HCT116 (cell line): ENCODE results near the gene FAM209B. TPM values are rescaled to one million over a fixed set of nuclear protein-coding genes. Genes with fewer than 3 reads are reported as not detected.
"Not testable (repeated sequence)": the region's sequence is repeated elsewhere in the genome, so short reads cannot be mapped to it uniquely, and the experiment has no call there.

Experiments
- ATAC-seq: fragments of 200-7000 bp; cut with Tn5 transposase; 2 replicates; pipeline ENCODE4 v1.9.1; 2020; ENCODE audit warnings: mild to moderate bottlenecking, moderate library complexity
- BruUV-seq: library from RNA; stranded (reverse); fragments of 400-500 nt; replicated peaks from 2 replicates; lab custom pipeline; 2021; lab: Mats Ljungman, UMichigan
- CTCF ChIA-PET: fragments of 300-600 bp; sonication (Branson Sonifier 250); formaldehyde crosslinking; loops from one replicate; lab custom pipeline; 2021; ENCODE audit warnings: antibody characterized with exemption; lab: Charles Lee
- POLR2A ChIA-PET: fragments of 300-600, 350-600 bp; sonication (Branson Sonifier 250); formaldehyde crosslinking; loops from one replicate; lab custom pipeline; 2021; ENCODE audit warnings: antibody characterized with exemption; lab: Charles Lee
- RAD21 ChIA-PET, 2 experiments: fragments of 300-600 bp; sonication (Branson Sonifier 250); formaldehyde crosslinking; loops; one replicate each; lab custom pipeline; 2023; ENCODE audit warnings: low total read pairs in 2 of 2; ENCODE audit not compliant: uncharacterized antibody in 2 of 2, unreplicated experiment in 2 of 2, low non-redundant PET in 1 of 2; lab: Charles Lee
- DNase-seq: peaks from one replicate; pipeline ENCODE4 v3.0.0-alpha.2; 2010; ENCODE audit warnings: low read depth, low spot score
- H2AFZ ChIP-seq: fragments of 200-600 bp; shearing (Covaris generic), sonication (generic); 2 replicates; pipeline ENCODE4 v1.6.1; 2017; ENCODE audit warnings: low read depth, mixed run types, mixed read lengths, antibody characterized with exemption, low read length; ENCODE audit not compliant: poor library complexity, severe bottlenecking
- H3K27ac ChIP-seq: 2 replicates; pipeline ENCODE4 v1.5.1; 2012; ENCODE audit warnings: low read depth, low read length
- H3K27me3 ChIP-seq: fragments of 200-600 bp; sonication (generic); 2 replicates; pipeline ENCODE4 v1.6.1; 2016; ENCODE audit warnings: mixed run types, low read length, mixed read lengths; ENCODE audit not compliant: insufficient read depth
- H3K36me3 ChIP-seq, 2 experiments: fragments of 200-500 bp in 1 of 2; fragments of 200-600 bp in 1 of 2; sonication (Bioruptor generic) in 1 of 2; sonication (generic) in 1 of 2; 2 replicates each; pipeline versions ENCODE4 v1.5.1 to v1.6.1; 2014 to 2016; ENCODE audit warnings: low read length in 2 of 2, inconsistent platforms in 1 of 2, mixed read lengths in 1 of 2, mixed run types in 1 of 2; ENCODE audit not compliant: insufficient read depth in 2 of 2, control insufficient read depth in 1 of 2
- H3K4me1 ChIP-seq, 2 experiments: fragments of 200-600 bp in 1 of 2; sonication (generic) in 1 of 2; 2 replicates each; pipeline versions ENCODE4 v1.5.1 to v1.6.1; 2012 to 2017; ENCODE audit warnings: low read length in 2 of 2, inconsistent platforms in 1 of 2, mild to moderate bottlenecking in 1 of 2, mixed read lengths in 1 of 2, mixed run types in 1 of 2, moderate library complexity in 1 of 2; ENCODE audit not compliant: insufficient read depth in 2 of 2, control insufficient read depth in 1 of 2
- H3K4me2 ChIP-seq: fragments of 200-600 bp; sonication (generic); 2 replicates; pipeline ENCODE4 v1.6.1; 2017; ENCODE audit warnings: mixed run types, low read length, mixed read lengths
- H3K4me3 ChIP-seq, 2 experiments: fragments of 200-600 bp in 1 of 2; sonication (generic) in 1 of 2; replicated peaks in 1 of 2; 2 replicates each; pipeline ENCODE4 v1.5.1; 2011 to 2016; ENCODE audit warnings: low read length in 2 of 2, control low read depth in 1 of 2, low read depth in 1 of 2, mild to moderate bottlenecking in 1 of 2, mixed read lengths in 1 of 2, mixed run types in 1 of 2
- H3K79me2 ChIP-seq: fragments of 200-600 bp; sonication (generic); 2 replicates; pipeline ENCODE4 v1.6.1; 2017; ENCODE audit warnings: mild to moderate bottlenecking, mixed run types, low read length, moderate library complexity, mixed read lengths; ENCODE audit not compliant: insufficient read depth
- H3K9ac ChIP-seq: fragments of 200-600 bp; sonication (generic); 2 replicates; pipeline ENCODE4 v1.6.1; 2016; ENCODE audit warnings: low read length, mixed read lengths
- H3K9me2 ChIP-seq: fragments of 200-600 bp; sonication (generic), shearing (Covaris generic); 2 replicates; pipeline ENCODE4 v1.6.1; 2017; ENCODE audit warnings: mixed run types, mild to moderate bottlenecking, moderate library complexity; ENCODE audit not compliant: insufficient read depth
- H3K9me3 ChIP-seq, 2 experiments: fragments of 200-500 bp in 1 of 2; fragments of 200-600 bp in 1 of 2; sonication (Bioruptor generic) in 1 of 2; sonication (generic) in 1 of 2; 2 replicates each; pipeline ENCODE4 v1.6.1; 2014 to 2017; ENCODE audit warnings: low read length in 2 of 2, mixed read lengths in 2 of 2, inconsistent platforms in 1 of 2, low read depth in 1 of 2, mild to moderate bottlenecking in 1 of 2, mixed run types in 1 of 2, moderate library complexity in 1 of 2; ENCODE audit not compliant: control insufficient read depth in 1 of 2, insufficient read depth in 1 of 2
- H4K20me1 ChIP-seq: fragments of 200-600 bp; sonication (generic), shearing (Covaris generic); 2 replicates; pipeline ENCODE4 v1.6.1; 2017; ENCODE audit warnings: mixed run types, mild to moderate bottlenecking, moderate library complexity; ENCODE audit not compliant: insufficient read depth
- ATF3 ChIP-seq: IDR thresholded peaks from 2 replicates; pipeline ENCODE4 v1.6.1; 2012
- CBX3 ChIP-seq: IDR thresholded peaks from 2 replicates; pipeline ENCODE4 v1.6.1; 2012; ENCODE audit warnings: low read depth
- CEBPB ChIP-seq: IDR thresholded peaks from 2 replicates; pipeline ENCODE4 v1.6.1; 2012; ENCODE audit warnings: low read depth
- CTCF ChIP-seq, 3 experiments: fragments of 200-600 bp in 1 of 3; sonication (generic) in 1 of 3; IDR thresholded peaks in 2 of 3; conservative IDR thresholded peaks in 1 of 3; 2 replicates each; pipeline ENCODE4 v1.5.1; 2012 to 2017; ENCODE audit warnings: low read depth in 2 of 3, low read length in 2 of 3, antibody characterized with exemption in 1 of 3, borderline replicate concordance in 1 of 3, control low read depth in 1 of 3, mild to moderate bottlenecking in 1 of 3, mixed read lengths in 1 of 3, mixed run types in 1 of 3, moderate library complexity in 1 of 3; ENCODE audit not compliant: insufficient read depth in 1 of 3
- EGR1 ChIP-seq: IDR thresholded peaks from 2 replicates; pipeline ENCODE4 v1.6.1; 2012; ENCODE audit warnings: low read depth
- ELF1 ChIP-seq: IDR thresholded peaks from 2 replicates; pipeline ENCODE4 v1.6.1; 2012; ENCODE audit warnings: low read depth, borderline replicate concordance
- JUND ChIP-seq: IDR thresholded peaks from 2 replicates; pipeline ENCODE4 v1.6.1; 2012
- MAX ChIP-seq: IDR thresholded peaks from 2 replicates; pipeline ENCODE4 v1.6.1; 2012
- POLR2A ChIP-seq: IDR thresholded peaks from 2 replicates; pipeline ENCODE4 v1.7.0; 2011; ENCODE audit warnings: borderline replicate concordance; ENCODE audit not compliant: insufficient read depth, insufficient read length; ENCODE audit errors: extremely low read depth
- POLR2AphosphoS5 ChIP-seq: IDR thresholded peaks from 2 replicates; pipeline ENCODE4 v1.6.1; 2011; ENCODE audit warnings: mild to moderate bottlenecking, low read depth, low read length, moderate library complexity
- SIN3A ChIP-seq: IDR thresholded peaks from 2 replicates; pipeline ENCODE4 v1.6.1; 2012; ENCODE audit warnings: low read depth
- SP1 ChIP-seq: IDR thresholded peaks from 2 replicates; pipeline ENCODE4 v1.6.1; 2012; ENCODE audit warnings: low read depth
- SRF ChIP-seq: IDR thresholded peaks from 2 replicates; pipeline ENCODE4 v1.6.1; 2012; ENCODE audit warnings: low read depth
- TCF7L2 ChIP-seq: IDR thresholded peaks from 2 replicates; pipeline ENCODE4 v1.7.0; 2011; ENCODE audit warnings: borderline replicate concordance, inconsistent platforms; ENCODE audit not compliant: insufficient read depth, insufficient read length; ENCODE audit errors: extremely low read depth
- YY1 ChIP-seq: IDR thresholded peaks from 2 replicates; pipeline ENCODE4 v1.6.1; 2011; ENCODE audit warnings: low read length, low read depth, moderate library complexity, mild to moderate bottlenecking; ENCODE audit not compliant: insufficient replicate concordance; ENCODE audit errors: extremely low read depth
- ZBTB33 ChIP-seq: IDR thresholded peaks from 2 replicates; pipeline ENCODE4 v1.6.1; 2011; ENCODE audit warnings: mild to moderate bottlenecking, low read length, moderate library complexity; ENCODE audit not compliant: insufficient replicate concordance; ENCODE audit errors: extremely low read depth
- intact Hi-C: fragments of 100-400 bp; cut with micrococcal nuclease; formaldehyde crosslinking; loops from 2 replicates; pipeline ENCODE4 v1.10.0; 2022
- total RNA-seq: library from RNA; stranded (reverse); gene quantifications from one replicate; pipeline ENCODE4 v1.2.1, GENCODE V29; 2021; ENCODE audit not compliant: unreplicated experiment

The FAM209B gene
- total RNA-seq, 1 experiment from 2014 or later: not detected

- CTCF ChIA-PET: no interaction called here
- no peaks in the 10 kb centered on the region for H3K9me2 ChIP-seq
- H2AFZ ChIP-seq: no peak overlapping the region
- no TSS peak for BruUV-seq
- H3K9ac ChIP-seq: no peak overlapping the region
- no peak for TF ChIP-seq JUND
- no peak for TF ChIP-seq MAX
- TF ChIP-seq ELF1: no peak
- no peak for TF ChIP-seq SRF
- TF ChIP-seq YY1: no peak
- no peak for TF ChIP-seq CEBPB
- no peak for TF ChIP-seq TCF7L2
- no peak for TF ChIP-seq POLR2A
- TF ChIP-seq CBX3: no peak
- TF ChIP-seq EGR1: no peak
- TF ChIP-seq POLR2AphosphoS5: no peak
- TF ChIP-seq SIN3A: no peak
- no peak for TF ChIP-seq CTCF (IDR thresholded peaks at IDR 0.05 in 2 of 3, conservative IDR thresholded peaks at IDR 0.05 in 1 of 3; ENCODE audit: borderline replicate concordance in 1 of 3, insufficient read depth in 1 of 3, low read depth in 2 of 3, low read length in 2 of 3)
- no peak for TF ChIP-seq ZBTB33
- TF ChIP-seq SP1: no peak
- TF ChIP-seq ATF3: no peak
- TF ChIP-seq, all 23 proteins: peak for 0
- ATAC-seq (no peak), DNase-seq (no peak)
- H3K36me3 ChIP-seq: peaks cover 12 to 16% of the 10 kb centered on the region in 2 experiments; a peak in 3 of 4 replicates
- H3K9me3 ChIP-seq: peaks cover 0 to 7% of the 10 kb centered on the region in 2 experiments; a peak in 1 of 4 replicates
- H4K20me1 ChIP-seq: no peaks in the 10 kb centered on the region
- no peak overlapping the region for H3K4me2 ChIP-seq
- POLR2A ChIA-PET: no interaction called here
- no peaks in the 10 kb centered on the region for H3K79me2 ChIP-seq
- no peak overlapping the region for H3K4me3 ChIP-seq
- H3K27me3 ChIP-seq: no peaks in the 10 kb centered on the region
- intact Hi-C loops: no loop called here
- no peak overlapping the region for H3K27ac ChIP-seq
- RAD21 ChIA-PET: no interaction called here
- H3K4me1 ChIP-seq: no peaks in the 10 kb centered on the region
Observed at GRCh38 chr20:56522311-56522710, 10.7 kb upstream of the FAM209B start.

GRCh38 chr20:56524444-56524843 is 8.6 kb upstream of the FAM209B start, which contains the start of gene FAM209A:
Gene FAM209A (plus strand): TSS chr20:56524744. CDS start chr20:56524809, 65 bp downstream.
- intact Hi-C loops, H3K9me2 ChIP-seq, H3K79me2 ChIP-seq, H3K36me3 ChIP-seq, H3K4me1 ChIP-seq, H2AFZ ChIP-seq, H3K9me3 ChIP-seq, H3K4me2 ChIP-seq, BruUV-seq, CTCF ChIA-PET, H4K20me1 ChIP-seq, H3K27ac ChIP-seq, H3K9ac ChIP-seq, DNase-seq, POLR2A ChIA-PET, H3K4me3 ChIP-seq, ATAC-seq, H3K27me3 ChIP-seq, RAD21 ChIA-PET: not testable (repeated sequence)
